Caco-2 (cell line): Measurements from ENCODE around the gene WWP2. TPM values are rescaled to one million over a fixed set of nuclear protein-coding genes. Genes with fewer than 3 reads are reported as not detected.

Experiments used
- BruUV-seq: library from RNA; stranded (reverse); fragments of 400-500 nt; replicated peaks from 2 replicates; lab custom pipeline; 2021; lab: Mats Ljungman, UMichigan
- CTCF ChIA-PET: fragments of 300-600 bp; sonication (Branson Sonifier 250); formaldehyde crosslinking; loops from one replicate; lab custom pipeline; 2022; ENCODE audit warnings: antibody characterized with exemption; lab: Charles Lee
- POLR2A ChIA-PET: fragments of 300-600 bp; sonication (Branson Sonifier 250); formaldehyde crosslinking; loops from one replicate; lab custom pipeline; 2022; ENCODE audit warnings: antibody characterized with exemption; lab: Charles Lee
- DNase-seq, 2 experiments: peaks; one replicate each; pipeline versions ENCODE4 v3.0.0 to v3.0.0-alpha.2; 2020 to 2022
- H3K27me3 ChIP-seq: replicated peaks from 2 replicates; pipeline ENCODE4 v1.6.0; 2011; ENCODE audit warnings: low read length; ENCODE audit not compliant: control insufficient read depth, insufficient read depth
- H3K36me3 ChIP-seq: 2 replicates; pipeline ENCODE4 v1.5.1; 2011; ENCODE audit warnings: low read length; ENCODE audit not compliant: control insufficient read depth, insufficient read depth
- H3K4me1 ChIP-seq: fragments of 250-450 bp; sonication (Bioruptor Pico); 2 replicates; pipeline ENCODE4 v1.5.1; 2020; ENCODE audit warnings: mild to moderate bottlenecking
- H3K4me3 ChIP-seq: 2 replicates; pipeline ENCODE4 v1.5.1; 2011; ENCODE audit warnings: low read depth, mild to moderate bottlenecking, control low read depth, low read length
- H3K9me3 ChIP-seq: fragments of 250-450 bp; sonication (Bioruptor Pico); 2 replicates; pipeline ENCODE4 v1.5.1; 2020; ENCODE audit warnings: mild to moderate bottlenecking, moderate library complexity
- H3K27ac Mint-ChIP-seq: one replicate; pipeline ENCODE4 v1.8.0; 2022; ENCODE audit warnings: mixed read lengths; ENCODE audit not compliant: unreplicated experiment
- H3K27me3 Mint-ChIP-seq: one replicate; pipeline ENCODE4 v1.8.0; 2022; ENCODE audit warnings: mixed read lengths; ENCODE audit not compliant: insufficient read depth, unreplicated experiment
- H3K36me3 Mint-ChIP-seq: one replicate; pipeline ENCODE4 v1.8.0; 2022; ENCODE audit warnings: mild to moderate bottlenecking, mixed read lengths; ENCODE audit not compliant: insufficient read depth, unreplicated experiment
- H3K4me1 Mint-ChIP-seq: one replicate; pipeline ENCODE4 v1.8.0; 2022; ENCODE audit warnings: low read depth, mixed read lengths; ENCODE audit not compliant: unreplicated experiment
- H3K4me3 Mint-ChIP-seq: one replicate; pipeline ENCODE4 v1.8.0; 2022; ENCODE audit warnings: mild to moderate bottlenecking, moderate library complexity, mixed read lengths; ENCODE audit not compliant: unreplicated experiment
- H3K9me3 Mint-ChIP-seq: one replicate; pipeline ENCODE4 v1.8.0; 2022; ENCODE audit warnings: mixed read lengths; ENCODE audit not compliant: unreplicated experiment
- CTCF ChIP-seq, 2 experiments: fragments of 200-600 bp in 1 of 2; IDR thresholded peaks; 1 replicate in 1 of 2; 2 replicates in 1 of 2; pipeline versions ENCODE4 v1.5.1 to v1.8.0; 2011 to 2022; ENCODE audit warnings: antibody characterized with exemption in 1 of 2, control low read depth in 1 of 2, inconsistent platforms in 1 of 2, low read depth in 1 of 2, low read length in 1 of 2, mild to moderate bottlenecking in 1 of 2, moderate library complexity in 1 of 2; ENCODE audit not compliant: insufficient read depth in 1 of 2, severe bottlenecking in 1 of 2, unreplicated experiment in 1 of 2
- intact Hi-C: fragments of 100-400 bp; cut with micrococcal nuclease; formaldehyde crosslinking; loops from one replicate; pipeline ENCODE4 v1.10.0; 2022; ENCODE audit not compliant: unreplicated experiment
- total RNA-seq: library from RNA; stranded (reverse); gene quantifications from 2 replicates; pipeline ENCODE4 v1.2.3, GENCODE V29; 2022

WWP2 gene
- total RNA-seq, 1 experiment from 2014 or later: 39.7 TPM

GRCh38 chr16:69918241-69918640, 156.1 kb downstream of the WWP2 start:
- DNase-seq: no peak
- H3K27me3 ChIP-seq: no peaks in the 10 kb centered on the region
- H3K4me1 ChIP-seq: peaks cover 14% of the 10 kb centered on the region
- peak overlapping the region; percentile 18 for H3K4me3 ChIP-seq
- H3K9me3 Mint-ChIP-seq: no peaks in the 10 kb centered on the region
- peaks cover 11% of the 10 kb centered on the region for H3K36me3 Mint-ChIP-seq
- intact Hi-C loops: loop anchor here (5.0 kb wide), 2 partner anchors 46 to 61 kb away; no protein-coding TSS in a partner anchor
- peaks cover 24% of the 10 kb centered on the region for H3K4me1 Mint-ChIP-seq
- H3K36me3 ChIP-seq: no peaks in the 10 kb centered on the region
- peak overlapping the region; percentile 95 for H3K27ac Mint-ChIP-seq
- ChIA-PET POLR2A (interaction anchor here (1.0 kb wide), 1 partner anchor 164 kb away, joined by 4 read pairs; the partner anchor contains the start of gene NOB1), CTCF (interaction anchor here (1.2 to 1.8 kb wide), 2 partner anchors 9 to 12 kb away, joined by 4 to 19 read pairs; no protein-coding TSS in a partner anchor)
- no peaks in the 10 kb centered on the region for H3K27me3 Mint-ChIP-seq
- TSS peak; percentile 93 for BruUV-seq
- H3K4me3 Mint-ChIP-seq: peak overlapping the region; percentile 74
- no peak for TF ChIP-seq CTCF (IDR thresholded peaks at IDR 0.05; ENCODE audit: insufficient read depth in 1 of 2, low read depth in 1 of 2, low read length in 1 of 2, severe bottlenecking in 1 of 2, unreplicated experiment in 1 of 2)
- H3K9me3 ChIP-seq: no peaks in the 10 kb centered on the region

GRCh38 chr16:69921127-69921526, 159.0 kb downstream of the WWP2 start:
- H3K27me3 ChIP-seq: no peaks in the 10 kb centered on the region
- H3K4me1 ChIP-seq: peaks cover 14% of the 10 kb centered on the region
- TF ChIP-seq CTCF (IDR thresholded peaks at IDR 0.05; ENCODE audit: insufficient read depth in 1 of 2, low read depth in 1 of 2, low read length in 1 of 2, severe bottlenecking in 1 of 2, unreplicated experiment in 1 of 2): no peak
- intact Hi-C loops: no loop called here
- no peaks in the 10 kb centered on the region for H3K36me3 ChIP-seq
- Mint-ChIP-seq H3K4me3 (no peak overlapping the region), H3K36me3 (peaks cover 10% of the 10 kb centered on the region), H3K27me3 (no peaks in the 10 kb centered on the region), H3K27ac (no peak overlapping the region), H3K9me3 (no peaks in the 10 kb centered on the region), H3K4me1 (peaks cover 23% of the 10 kb centered on the region)
- no peaks in the 10 kb centered on the region for H3K9me3 ChIP-seq
- ChIA-PET CTCF (no interaction called here), POLR2A (no interaction called here)
- DNase-seq: no peak
- H3K4me3 ChIP-seq: no peak overlapping the region
- BruUV-seq: no TSS peak

- Mint-ChIP-seq H3K27ac (no peak overlapping the region), H3K36me3 (peaks cover 6% of the 10 kb centered on the region), H3K4me3 (no peak overlapping the region), H3K27me3 (no peaks in the 10 kb centered on the region), H3K9me3 (no peaks in the 10 kb centered on the region), H3K4me1 (peaks cover 13% of the 10 kb centered on the region)
- H3K4me1 ChIP-seq: peaks cover 9% of the 10 kb centered on the region
- no TSS peak for BruUV-seq
- no peaks in the 10 kb centered on the region for H3K27me3 ChIP-seq
- no peaks in the 10 kb centered on the region for H3K36me3 ChIP-seq
- DNase-seq: no peak
- intact Hi-C loops: no loop called here
- TF ChIP-seq CTCF (IDR thresholded peaks at IDR 0.05; ENCODE audit: insufficient read depth in 1 of 2, low read depth in 1 of 2, low read length in 1 of 2, severe bottlenecking in 1 of 2, unreplicated experiment in 1 of 2): no peak
- CTCF ChIA-PET: interaction anchor here (0.6 to 0.7 kb wide), 2 partner anchors 25 to 159 kb away, joined by 3 to 4 read pairs; no protein-coding TSS in a partner anchor
- H3K4me3 ChIP-seq: no peak overlapping the region
- no peaks in the 10 kb centered on the region for H3K9me3 ChIP-seq
- POLR2A ChIA-PET: no interaction called here
These were observed 160.1 kb downstream of the WWP2 start for GRCh38 chr16:69922200-69922599.
